CD4-positive, alpha-beta T cell treated with Interleukin-6 at 100 ng/mL for 8 hours (primary cell): Measurements from ENCODE around the gene EVPLL.
"Not testable (repeated sequence)": the region's sequence is repeated elsewhere in the genome, so short reads cannot be mapped to it uniquely, and the experiment has no call there.

ENCODE experiments used
- DNase-seq: peaks from one replicate; pipeline ENCODE4 v3.0.0-alpha.2; 2020; ENCODE audit warnings: mixed read lengths, low spot score

EVPLL gene

DNA sequence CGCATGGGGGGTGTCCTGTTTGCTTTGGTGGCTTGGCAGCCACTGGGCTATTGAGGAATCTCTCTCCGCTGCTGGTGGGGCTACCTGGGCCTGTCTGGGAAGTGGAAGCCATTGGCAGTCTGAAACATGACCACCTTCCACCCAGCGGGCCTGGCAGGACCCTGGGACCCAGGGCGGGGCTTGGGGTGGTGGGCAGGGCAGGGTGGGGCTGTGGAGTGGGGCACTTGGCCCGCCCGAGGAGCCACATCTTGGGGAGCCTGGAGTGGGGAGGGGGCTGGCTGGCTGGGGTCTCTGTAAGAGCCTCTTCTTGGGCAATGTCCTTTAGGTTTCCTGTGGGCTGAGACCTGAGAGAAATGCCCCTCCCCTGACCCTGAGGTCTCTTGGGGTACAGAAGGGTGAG, 48.0 kb downstream of the EVPLL start:
- not testable (repeated sequence) for DNase-seq

- DNase-seq = not testable (repeated sequence)
Observed at GRCh38 chr17:18426639-18427038, 49.1 kb downstream of the EVPLL start.

- not testable (repeated sequence) for DNase-seq
Observed at GRCh38 chr17:18432206-18432605, 54.6 kb downstream of the EVPLL start.
